ENCODE measurements around the gene TCF12. TPM values are rescaled to one million over a fixed set of nuclear protein-coding genes. Genes with fewer than 3 reads are reported as not detected.

Gene TCF12
- total RNA-seq, 1 donor from 2014 or later, result 68.9 TPM

DNA sequence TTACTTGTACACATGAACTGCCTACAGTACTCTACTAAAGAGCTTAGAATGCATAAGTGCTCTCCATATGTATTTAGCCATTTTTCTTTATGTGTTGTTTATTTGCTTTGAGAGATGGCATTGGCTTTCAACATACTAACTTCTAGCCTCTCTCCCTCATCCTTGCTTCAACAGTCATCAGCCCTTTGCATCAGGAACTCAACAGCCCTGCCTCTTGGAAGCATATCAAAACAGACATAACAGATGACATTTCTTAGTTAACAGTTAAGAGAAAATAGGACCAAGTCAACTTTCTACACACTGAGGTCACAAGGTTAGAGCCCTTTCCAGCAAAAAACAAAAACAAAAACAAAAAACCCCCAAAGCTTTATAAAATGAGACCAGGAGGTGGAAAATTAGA is 145.6 kb downstream of the TCF12 start:
- no peak for TF ChIP-seq CTCF (conservative IDR thresholded peaks at IDR 0.05; ENCODE audit: low read depth, low read length)
- H3K4me3 ChIP-seq (ENCODE audit: low read depth, low read length), result no peak overlapping the region
- DNase-seq (ENCODE audit: low read depth), result no peak

DNA sequence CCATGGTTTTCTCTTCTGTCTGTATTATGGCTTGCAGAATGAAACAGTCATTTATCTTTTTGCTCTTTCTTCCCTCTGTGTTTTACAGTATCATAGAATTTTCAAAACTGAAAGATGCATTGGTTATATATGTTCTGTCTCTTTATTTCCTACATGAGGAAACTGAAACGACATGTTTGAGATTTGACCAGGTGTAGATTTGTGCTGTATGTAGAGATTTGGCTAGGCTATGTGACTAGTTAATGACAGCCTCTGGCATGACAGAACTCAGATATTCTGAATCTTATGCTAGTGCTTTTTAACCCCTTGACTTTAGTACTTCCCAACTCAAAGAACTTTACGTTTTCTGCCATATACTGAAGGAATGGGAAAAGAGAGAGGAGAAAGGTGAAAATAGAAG is 151.0 kb downstream of the TCF12 start:
- DNase-seq (ENCODE audit: low read depth), result no peak
- no peak for TF ChIP-seq CTCF (conservative IDR thresholded peaks at IDR 0.05; ENCODE audit: low read depth, low read length)
- no peak overlapping the region for H3K4me3 ChIP-seq (ENCODE audit: low read depth, low read length)

- no peak for DNase-seq (ENCODE audit: low read depth)
- no peak overlapping the region for H3K4me3 ChIP-seq (ENCODE audit: low read depth, low read length)
- no peak for TF ChIP-seq CTCF (conservative IDR thresholded peaks at IDR 0.05; ENCODE audit: low read depth, low read length)
Measured at GRCh38 chr15:57070674-57071073, 152.2 kb downstream of the TCF12 start.

DNA sequence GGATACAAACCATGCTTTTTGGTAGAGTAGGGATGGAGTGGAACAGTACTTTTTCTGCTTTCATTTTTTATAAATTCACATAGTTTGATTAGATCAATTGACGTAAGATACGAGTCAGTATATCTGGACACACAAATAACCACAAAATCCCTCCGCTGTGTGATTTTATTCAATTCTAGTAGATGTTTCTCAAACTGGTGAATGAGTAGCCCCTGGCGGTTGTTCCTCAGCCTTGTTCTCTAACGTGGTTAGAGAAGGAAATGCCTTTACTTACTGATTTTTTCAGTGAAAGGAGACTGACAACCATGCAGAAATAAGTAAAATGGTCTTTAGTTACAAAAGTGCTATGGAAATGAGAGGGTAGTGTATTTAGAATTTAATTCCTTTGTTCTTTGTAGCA is 161.0 kb downstream of the TCF12 start:
- no peak for DNase-seq (ENCODE audit: low read depth)
- no peak overlapping the region for H3K4me3 ChIP-seq (ENCODE audit: low read depth, low read length)
- peak; percentile 47 for TF ChIP-seq CTCF (conservative IDR thresholded peaks at IDR 0.05; ENCODE audit: low read depth, low read length)

DNA sequence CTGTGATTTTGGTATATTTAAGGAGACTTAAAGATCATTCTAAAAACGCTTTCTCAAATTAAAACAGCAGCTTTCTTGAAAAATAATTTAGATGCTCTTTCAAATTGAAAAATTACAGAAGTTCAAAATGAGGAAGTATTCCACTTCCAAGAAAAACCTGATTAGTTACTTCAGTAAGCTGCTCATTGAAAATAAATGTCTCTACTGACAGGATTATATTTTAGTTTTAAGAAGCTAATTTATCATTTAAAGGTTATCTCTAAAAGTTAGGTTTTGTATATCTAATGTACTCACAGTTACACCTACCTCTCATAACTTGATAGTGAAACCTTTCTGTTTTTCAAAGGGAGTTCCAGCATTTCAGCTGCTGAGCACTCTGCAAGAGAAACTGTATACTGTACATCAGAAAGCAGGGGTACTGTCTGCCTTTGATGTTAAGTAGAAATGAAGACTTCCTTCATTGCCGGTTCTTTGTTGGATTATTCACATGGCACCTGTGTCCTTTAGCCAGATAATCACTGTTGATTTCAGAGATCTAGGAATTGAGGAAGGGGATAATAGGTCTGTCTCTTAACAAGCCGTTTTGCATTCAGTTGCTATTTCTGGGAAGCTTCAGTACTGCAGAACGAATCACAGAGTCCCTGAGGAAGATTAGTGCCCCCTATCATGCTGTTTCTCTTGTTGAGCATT is 161.6 kb downstream of the TCF12 start:
- no peak overlapping the region for H3K4me3 ChIP-seq (ENCODE audit: low read depth, low read length)
- DNase-seq (ENCODE audit: low read depth), result no peak
- peak; percentile 2 for TF ChIP-seq CTCF (conservative IDR thresholded peaks at IDR 0.05; ENCODE audit: low read depth, low read length)

- no peak overlapping the region for H3K4me3 ChIP-seq (ENCODE audit: low read depth, low read length)
- no peak for TF ChIP-seq CTCF (conservative IDR thresholded peaks at IDR 0.05; ENCODE audit: low read depth, low read length)
- DNase-seq (ENCODE audit: low read depth), result no peak
Measured at GRCh38 chr15:57082054-57082728, 163.7 kb downstream of the TCF12 start.

DNA sequence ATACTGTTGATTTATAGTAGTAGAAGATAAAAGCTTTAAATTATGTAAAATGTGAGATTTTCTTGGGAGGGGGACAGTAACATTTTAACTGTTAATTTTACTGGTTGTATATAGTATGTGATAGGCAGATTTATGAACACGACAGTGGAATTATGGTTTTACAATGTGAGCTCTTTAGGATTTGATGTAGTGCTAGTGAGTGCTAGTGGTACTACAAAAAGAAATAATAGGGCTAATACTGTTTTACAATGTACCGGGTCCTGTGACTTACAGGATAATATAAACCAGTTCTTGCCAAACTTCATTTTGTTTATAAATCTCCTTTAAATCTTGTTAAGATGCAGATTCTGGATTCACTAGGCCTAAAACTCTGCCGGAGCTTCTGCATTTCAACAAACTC is 165.7 kb downstream of the TCF12 start:
- DNase-seq (ENCODE audit: low read depth), result no peak
- TF ChIP-seq CTCF (conservative IDR thresholded peaks at IDR 0.05; ENCODE audit: low read depth, low read length), result no peak

More for the DNA sequence above, 165.7 kb downstream of the TCF12 start:
- no peak overlapping the region for H3K4me3 ChIP-seq (ENCODE audit: low read depth, low read length)
